Lower leg skin (tissue), 3 donors: ENCODE results near the gene EGFL8.

Experiments used
- POLR2A ChIP-seq, 2 donors: fragments of 450-650 bp; IDR thresholded peaks; one replicate each; pipeline ENCODE4 v1.6.1; 2016 to 2017; ENCODE audit warnings: antibody characterized with exemption in 2 of 2, mild to moderate bottlenecking in 1 of 2, moderate library complexity in 1 of 2
- TF ChIP-seq, protein P1 (sequence below), 3 donors: fragments of 450-650 bp; IDR thresholded peaks; one replicate each; pipeline ENCODE4 v1.5.1; 2016; ENCODE audit warnings: antibody characterized with exemption in 3 of 3, mild to moderate bottlenecking in 3 of 3, moderate library complexity in 2 of 3

- TF ChIP-seq, protein P1, sequence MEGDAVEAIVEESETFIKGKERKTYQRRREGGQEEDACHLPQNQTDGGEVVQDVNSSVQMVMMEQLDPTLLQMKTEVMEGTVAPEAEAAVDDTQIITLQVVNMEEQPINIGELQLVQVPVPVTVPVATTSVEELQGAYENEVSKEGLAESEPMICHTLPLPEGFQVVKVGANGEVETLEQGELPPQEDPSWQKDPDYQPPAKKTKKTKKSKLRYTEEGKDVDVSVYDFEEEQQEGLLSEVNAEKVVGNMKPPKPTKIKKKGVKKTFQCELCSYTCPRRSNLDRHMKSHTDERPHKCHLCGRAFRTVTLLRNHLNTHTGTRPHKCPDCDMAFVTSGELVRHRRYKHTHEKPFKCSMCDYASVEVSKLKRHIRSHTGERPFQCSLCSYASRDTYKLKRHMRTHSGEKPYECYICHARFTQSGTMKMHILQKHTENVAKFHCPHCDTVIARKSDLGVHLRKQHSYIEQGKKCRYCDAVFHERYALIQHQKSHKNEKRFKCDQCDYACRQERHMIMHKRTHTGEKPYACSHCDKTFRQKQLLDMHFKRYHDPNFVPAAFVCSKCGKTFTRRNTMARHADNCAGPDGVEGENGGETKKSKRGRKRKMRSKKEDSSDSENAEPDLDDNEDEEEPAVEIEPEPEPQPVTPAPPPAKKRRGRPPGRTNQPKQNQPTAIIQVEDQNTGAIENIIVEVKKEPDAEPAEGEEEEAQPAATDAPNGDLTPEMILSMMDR (IDR thresholded peaks at IDR 0.05) = no peak
- no peak for TF ChIP-seq POLR2A (IDR thresholded peaks at IDR 0.05)
These were observed 32.9 kb upstream of the EGFL8 start for GRCh38 chr6:32131439-32131948.
